ENCODE data around the gene MEPCE.
A peak's percentile ranks its signal among the peaks of the same experiment; 100 is the strongest.

- TF ChIP-seq CTCF (IDR thresholded peaks at IDR 0.05 in 8 of 11, conservative IDR thresholded peaks at IDR 0.05 in 3 of 11) = no peak
- no peak for TF ChIP-seq POLR2A (IDR thresholded peaks at IDR 0.05)
- peak in 2 of 3 donors; percentile 39 to 50 for TF ChIP-seq POLR2AphosphoS5 (IDR thresholded peaks at IDR 0.05)
Observed at GRCh38 chr7:100472121-100472851, 42.7 kb downstream of the MEPCE start.

All from spleen (tissue), 7 donors.